ENCODE data around the gene LIMS1.

DNA sequence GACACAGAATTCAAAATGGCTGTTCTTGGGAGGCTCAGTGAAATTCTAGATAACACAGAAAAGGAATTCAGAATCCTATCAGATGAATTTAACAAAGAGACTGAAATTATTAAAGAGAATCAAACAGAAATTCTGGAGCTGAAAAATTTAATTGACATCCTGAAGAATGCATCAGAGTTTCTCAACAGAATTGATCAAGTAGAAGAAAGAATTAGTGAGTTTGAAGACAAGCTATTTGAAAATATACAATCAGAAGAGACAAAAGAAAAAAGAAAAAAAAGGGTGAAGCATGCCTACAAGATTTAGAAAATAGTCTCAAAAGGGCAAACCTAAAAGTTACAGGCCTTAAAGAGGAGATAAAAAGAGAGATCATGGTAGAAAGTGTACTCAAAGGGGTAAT lies 173.0 kb downstream of the LIMS1 start:
- TF ChIP-seq EP300 (IDR thresholded peaks at IDR 0.05; ENCODE audit: borderline replicate concordance) (no peak), TAF1 (IDR thresholded peaks at IDR 0.05; ENCODE audit: low read depth) (no peak), CEBPB (IDR thresholded peaks at IDR 0.05) (no peak), FOXM1 (IDR thresholded peaks at IDR 0.05; ENCODE audit: borderline replicate concordance, low read depth) (no peak), CREB1 (IDR thresholded peaks at IDR 0.05; ENCODE audit: low read depth) (no peak)
- TF ChIP-seq, protein P1, sequence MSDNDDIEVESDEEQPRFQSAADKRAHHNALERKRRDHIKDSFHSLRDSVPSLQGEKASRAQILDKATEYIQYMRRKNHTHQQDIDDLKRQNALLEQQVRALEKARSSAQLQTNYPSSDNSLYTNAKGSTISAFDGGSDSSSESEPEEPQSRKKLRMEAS (IDR thresholded peaks at IDR 0.05): no peak

Data from Ishikawa (cell line).